Smooth muscle cell (in vitro differentiated cells): ENCODE data around the gene IGF1. TPM values are rescaled to one million over a fixed set of nuclear protein-coding genes. Genes with fewer than 3 reads are reported as not detected.

Source experiments
- DNase-seq: peaks from one replicate; lab custom pipeline; 2025; ENCODE audit not compliant: unreplicated experiment; lab: John Stamatoyannopoulos, UW
- H2AFZ ChIP-seq: fragments of 200-600 bp; sonication (generic); 2 replicates; pipeline ENCODE4 v1.6.0; 2016; ENCODE audit warnings: antibody characterized with exemption, low read depth, mild to moderate bottlenecking
- H3F3A ChIP-seq: fragments of 200-600 bp; sonication (generic); 2 replicates; pipeline ENCODE4 v1.6.0; 2017; ENCODE audit warnings: antibody characterized with exemption, low read depth
- H3K27ac ChIP-seq: fragments of 200-600 bp; sonication (generic); 2 replicates; pipeline ENCODE4 v1.5.1; 2016; ENCODE audit warnings: low read depth, mild to moderate bottlenecking
- H3K27me3 ChIP-seq: fragments of 200-600 bp; sonication (generic); 2 replicates; pipeline ENCODE4 v1.6.1; 2016; ENCODE audit warnings: low read depth, mild to moderate bottlenecking
- H3K36me3 ChIP-seq: fragments of 200-600 bp; sonication (generic); 2 replicates; pipeline ENCODE4 v1.5.1; 2016; ENCODE audit warnings: low read depth
- H3K4me1 ChIP-seq: fragments of 200-600 bp; sonication (generic); 2 replicates; pipeline ENCODE4 v1.5.1; 2016; ENCODE audit warnings: low read depth
- H3K4me2 ChIP-seq: fragments of 200-600 bp; sonication (generic); 2 replicates; pipeline ENCODE4 v1.6.0; 2016; ENCODE audit warnings: mild to moderate bottlenecking
- H3K4me3 ChIP-seq: fragments of 200-600 bp; sonication (generic); 2 replicates; pipeline ENCODE4 v1.5.1; 2016; ENCODE audit warnings: mild to moderate bottlenecking
- H3K79me2 ChIP-seq: fragments of 200-600 bp; sonication (generic); 2 replicates; pipeline ENCODE4 v1.6.0; 2016; ENCODE audit warnings: low read depth, mild to moderate bottlenecking
- H3K9ac ChIP-seq: fragments of 200-600 bp; sonication (generic); 2 replicates; pipeline ENCODE4 v1.6.0; 2016; ENCODE audit warnings: low read depth
- H3K9me3 ChIP-seq: fragments of 200-600 bp; sonication (generic); replicated peaks from 2 replicates; pipeline ENCODE4 v1.5.1; 2016; ENCODE audit warnings: low read depth
- H4K20me1 ChIP-seq: fragments of 200-600 bp; sonication (generic); 2 replicates; pipeline ENCODE4 v1.6.0; 2016; ENCODE audit warnings: low read depth
- CTCF ChIP-seq: fragments of 200-600 bp; sonication (generic); IDR thresholded peaks from 2 replicates; pipeline ENCODE4 v1.5.1; 2017; ENCODE audit warnings: borderline replicate concordance, mild to moderate bottlenecking, antibody characterized with exemption; ENCODE audit not compliant: insufficient read depth, poor library complexity, severe bottlenecking
- WGBS: methylation state at CpG from one replicate; pipeline ENCODE4 v1.1.7; 2016; ENCODE audit warnings: low lambda C conversion rate; 5-methylcytosine and 5-hydroxymethylcytosine counted together
- polyA plus RNA-seq: library from polyadenylated mRNA; unstranded; fragments of >200 nt; fragmentation: Nextera tagmentation; extraction: Ambion mirVana; gene quantifications from 2 replicates; pipeline ENCODE4 v1.2.1, GENCODE V29; 2016
- total RNA-seq: library from RNA; depleted of rRNA; stranded (reverse); fragments of >200 nt; gene quantifications from 2 replicates; pipeline ENCODE4 v1.2.3, GENCODE V29; 2014

IGF1 gene
- total and polyA plus RNA-seq, 2 experiments from 2014 or later = 1.3 to 8.9 TPM

GRCh38 chr12:102415515-102415914 is 64.8 kb downstream of the IGF1 start:
- Histone ChIP-seq H3K9me3 (no peaks in the 10 kb centered on the region), H3K9ac (no peak overlapping the region), H3K27ac (no peak overlapping the region), H4K20me1 (no peaks in the 10 kb centered on the region), H3F3A (no peaks in the 10 kb centered on the region), H3K79me2 (no peaks in the 10 kb centered on the region), H3K4me3 (no peak overlapping the region), H2AFZ (no peak overlapping the region), H3K27me3 (peaks cover 6% of the 10 kb centered on the region), H3K4me1 (no peaks in the 10 kb centered on the region), H3K36me3 (no peaks in the 10 kb centered on the region), H3K4me2 (no peak overlapping the region)
- no peak for DNase-seq
- WGBS = 80% methylated on average over 1 of the region's 1 CpG
- TF ChIP-seq CTCF = no peak

GRCh38 chr12:102413396-102413795 is 67.0 kb downstream of the IGF1 start:
- Histone ChIP-seq H3K4me1 (no peaks in the 10 kb centered on the region), H3K27ac (no peak overlapping the region), H3K9ac (no peak overlapping the region), H3K4me3 (no peak overlapping the region), H3K36me3 (no peaks in the 10 kb centered on the region), H3K4me2 (no peak overlapping the region), H3K27me3 (peaks cover 6% of the 10 kb centered on the region), H3K9me3 (no peaks in the 10 kb centered on the region), H2AFZ (no peak overlapping the region), H4K20me1 (no peaks in the 10 kb centered on the region), H3F3A (no peaks in the 10 kb centered on the region), H3K79me2 (no peaks in the 10 kb centered on the region)
- DNase-seq = no peak
- WGBS = 93% methylated on average over 5 of the region's 5 CpGs
- TF ChIP-seq CTCF = no peak

- H3K9me3 ChIP-seq = no peaks in the 10 kb centered on the region
- no peak overlapping the region for H3K4me2 ChIP-seq
- no peaks in the 10 kb centered on the region for H4K20me1 ChIP-seq
- H3K4me3 ChIP-seq = no peak overlapping the region
- no peak overlapping the region for H2AFZ ChIP-seq
- no peaks in the 10 kb centered on the region for H3F3A ChIP-seq
- H3K36me3 ChIP-seq = no peaks in the 10 kb centered on the region
- peaks cover 3% of the 10 kb centered on the region for H3K4me1 ChIP-seq
- H3K27ac ChIP-seq = no peak overlapping the region
- H3K27me3 ChIP-seq = peaks cover 4% of the 10 kb centered on the region
- no peak overlapping the region for H3K9ac ChIP-seq
- DNase-seq = no peak
- TF ChIP-seq CTCF = no peak
- H3K79me2 ChIP-seq = no peaks in the 10 kb centered on the region
These were observed 69.9 kb downstream of the IGF1 start for GRCh38 chr12:102410511-102410910.

- no peaks in the 10 kb centered on the region for H3K36me3 ChIP-seq
- no peak overlapping the region for H3K9ac ChIP-seq
- H3K4me2 ChIP-seq = no peak overlapping the region
- no peak for DNase-seq
- H3K9me3 ChIP-seq = no peaks in the 10 kb centered on the region
- no peak overlapping the region for H3K4me3 ChIP-seq
- H3F3A ChIP-seq = no peaks in the 10 kb centered on the region
- H4K20me1 ChIP-seq = no peaks in the 10 kb centered on the region
- H3K27me3 ChIP-seq = peaks cover 4% of the 10 kb centered on the region
- no peak for TF ChIP-seq CTCF
- WGBS = 82% methylated on average over 4 of the region's 4 CpGs
- H3K4me1 ChIP-seq = peaks cover 3% of the 10 kb centered on the region
- no peak overlapping the region for H3K27ac ChIP-seq
- H3K79me2 ChIP-seq = no peaks in the 10 kb centered on the region
- no peak overlapping the region for H2AFZ ChIP-seq
These were observed 71.7 kb downstream of the IGF1 start for GRCh38 chr12:102408487-102409297.
